H7 (cell line): Measurements from ENCODE around the gene MACO1. TPM values are rescaled to one million over a fixed set of nuclear protein-coding genes. Genes with fewer than 3 reads are reported as not detected.

Experiments used
- DNase-seq: peaks from one replicate; pipeline ENCODE4 v3.0.0; 2012
- H3K27me3 ChIP-seq: 2 replicates; pipeline ENCODE4 v1.6.0; 2011; ENCODE audit warnings: mild to moderate bottlenecking, low read length; ENCODE audit not compliant: control insufficient read depth, insufficient read depth
- H3K36me3 ChIP-seq: replicated peaks from 2 replicates; pipeline ENCODE4 v1.5.1; 2011; ENCODE audit warnings: low read length; ENCODE audit not compliant: control insufficient read depth, insufficient read depth
- H3K4me3 ChIP-seq: 2 replicates; pipeline ENCODE4 v1.5.1; 2011; ENCODE audit warnings: low read depth, mild to moderate bottlenecking, control low read depth, low read length, moderate library complexity; ENCODE audit not compliant: insufficient read depth
- total RNA-seq: library from RNA; depleted of rRNA; stranded (reverse); fragments of >200 nt; shearing (Covaris generic); gene quantifications from 2 replicates; pipeline ENCODE4 v1.2.3, GENCODE V29; 2014

MACO1 gene
- total RNA-seq, 1 experiment from 2014 or later = 13.6 TPM

- H3K4me3 ChIP-seq = no peak overlapping the region
- DNase-seq = no peak
- H3K27me3 ChIP-seq = no peaks in the 10 kb centered on the region; the same call in 1 of the 2 replicates
- no peaks in the 10 kb centered on the region for H3K36me3 ChIP-seq
Measured at GRCh38 chr1:25527226-25527846, 96.6 kb downstream of the MACO1 start.

- no peaks in the 10 kb centered on the region; the same call in 1 of the 2 replicates for H3K27me3 ChIP-seq
- DNase-seq = no peak
- H3K36me3 ChIP-seq = no peaks in the 10 kb centered on the region
- H3K4me3 ChIP-seq = no peak overlapping the region
Measured at GRCh38 chr1:25527946-25528595, 97.4 kb downstream of the MACO1 start.

GRCh38 chr1:25528881-25529517, 98.3 kb downstream of the MACO1 start:
- DNase-seq = peak; percentile 59
- no peaks in the 10 kb centered on the region; the same call in 1 of the 2 replicates for H3K27me3 ChIP-seq
- no peaks in the 10 kb centered on the region for H3K36me3 ChIP-seq
- H3K4me3 ChIP-seq = no peak overlapping the region

- Histone ChIP-seq H3K4me3 (no peak overlapping the region), H3K36me3 (no peaks in the 10 kb centered on the region), H3K27me3 (no peaks in the 10 kb centered on the region; the same call in 1 of the 2 replicates)
- peak; percentile 83 for DNase-seq
Measured at GRCh38 chr1:25529518-25530185, 99.0 kb downstream of the MACO1 start.

GRCh38 chr1:25530186-25531081, 99.7 kb downstream of the MACO1 start:
- DNase-seq = peak; percentile 60
- no peak overlapping the region for H3K4me3 ChIP-seq
- H3K36me3 ChIP-seq = no peaks in the 10 kb centered on the region
- H3K27me3 ChIP-seq = no peaks in the 10 kb centered on the region

- H3K27me3 ChIP-seq = no peaks in the 10 kb centered on the region
- DNase-seq = peak; percentile 55
- no peaks in the 10 kb centered on the region for H3K36me3 ChIP-seq
- H3K4me3 ChIP-seq = no peak overlapping the region
Measured at GRCh38 chr1:25531082-25531461, 100.4 kb downstream of the MACO1 start.

- no peaks in the 10 kb centered on the region for H3K36me3 ChIP-seq
- H3K27me3 ChIP-seq = no peaks in the 10 kb centered on the region; the same call in 1 of the 2 replicates
- H3K4me3 ChIP-seq = no peak overlapping the region
- DNase-seq = no peak
Measured at GRCh38 chr1:25532970-25533369, 102.3 kb downstream of the MACO1 start.

- H3K36me3 ChIP-seq = no peaks in the 10 kb centered on the region
- no peak overlapping the region for H3K4me3 ChIP-seq
- no peaks in the 10 kb centered on the region; the same call in 1 of the 2 replicates for H3K27me3 ChIP-seq
- no peak for DNase-seq
Measured at GRCh38 chr1:25533775-25534409, 103.2 kb downstream of the MACO1 start.

- no peak for DNase-seq
- Histone ChIP-seq H3K36me3 (no peaks in the 10 kb centered on the region), H3K4me3 (no peak overlapping the region), H3K27me3 (no peaks in the 10 kb centered on the region; the same call in 1 of the 2 replicates)
Measured at GRCh38 chr1:25534410-25534788, 103.7 kb downstream of the MACO1 start.

GRCh38 chr1:25536124-25536523, 105.4 kb downstream of the MACO1 start:
- H3K4me3 ChIP-seq = no peak overlapping the region
- H3K27me3 ChIP-seq = no peaks in the 10 kb centered on the region; the same call in 1 of the 2 replicates
- H3K36me3 ChIP-seq = no peaks in the 10 kb centered on the region
- no peak for DNase-seq

- Histone ChIP-seq H3K36me3 (no peaks in the 10 kb centered on the region), H3K4me3 (no peak overlapping the region), H3K27me3 (no peaks in the 10 kb centered on the region; the same call in 1 of the 2 replicates)
- no peak for DNase-seq
Measured at GRCh38 chr1:25537153-25537831, 106.6 kb downstream of the MACO1 start.

GRCh38 chr1:25538191-25538767, 107.6 kb downstream of the MACO1 start:
- H3K4me3 ChIP-seq = no peak overlapping the region
- no peaks in the 10 kb centered on the region for H3K36me3 ChIP-seq
- H3K27me3 ChIP-seq = no peaks in the 10 kb centered on the region; the same call in 1 of the 2 replicates
- no peak for DNase-seq
